DND-41 (cell line): Measurements from ENCODE around the gene ARRDC2.
A peak's percentile ranks its signal among the peaks of the same experiment; 100 is the strongest.

ENCODE experiments used
- ATAC-seq: fragments of 200-7000 bp; cut with Tn5 transposase; 3 replicates; pipeline ENCODE4 v1.9.1; 2021; ENCODE audit warnings: low read depth; ENCODE audit not compliant: insufficient read depth
- DNase-seq: peaks from one replicate; pipeline ENCODE4 v3.0.0-alpha.2; 2020
- H2AFZ ChIP-seq: 2 replicates; pipeline ENCODE4 v1.6.0; 2012; ENCODE audit warnings: low read depth, low read length
- H3K27ac ChIP-seq: 2 replicates; pipeline ENCODE4 v1.5.1; 2012; ENCODE audit warnings: low read length, inconsistent platforms
- H3K27me3 ChIP-seq: fragments of 200-600 bp; sonication (generic); 2 replicates; pipeline ENCODE4 v1.6.0; 2012; ENCODE audit warnings: low read length, mild to moderate bottlenecking, inconsistent platforms; ENCODE audit not compliant: insufficient read depth, poor library complexity
- H3K36me3 ChIP-seq: 2 replicates; pipeline ENCODE4 v1.5.1; 2012; ENCODE audit warnings: low read length, inconsistent platforms; ENCODE audit not compliant: insufficient read depth
- H3K4me1 ChIP-seq: 2 replicates; pipeline ENCODE4 v1.5.1; 2012; ENCODE audit warnings: mild to moderate bottlenecking, low read length; ENCODE audit not compliant: insufficient read depth
- H3K4me2 ChIP-seq: 2 replicates; pipeline ENCODE4 v1.6.0; 2012; ENCODE audit warnings: mild to moderate bottlenecking, moderate library complexity, low read length, inconsistent platforms; ENCODE audit not compliant: insufficient read depth
- H3K4me3 ChIP-seq, 2 experiments: fragments of 200-600 bp in 1 of 2; shearing (Covaris generic) in 1 of 2; 2 replicates each; pipeline ENCODE4 v1.5.1; 2012 to 2016; ENCODE audit warnings: inconsistent platforms in 2 of 2, low read length in 2 of 2, mild to moderate bottlenecking in 2 of 2, low read depth in 1 of 2, moderate library complexity in 1 of 2
- H3K79me2 ChIP-seq: 2 replicates; pipeline ENCODE4 v1.6.0; 2012; ENCODE audit warnings: low read length, inconsistent platforms; ENCODE audit not compliant: insufficient read depth
- H3K9ac ChIP-seq: 2 replicates; pipeline ENCODE4 v1.6.0; 2012; ENCODE audit warnings: low read depth, mild to moderate bottlenecking, inconsistent platforms, low read length, moderate library complexity
- H3K9me3 ChIP-seq: 2 replicates; pipeline ENCODE4 v1.5.1; 2012; ENCODE audit warnings: low read length, moderate library complexity, mild to moderate bottlenecking, inconsistent platforms; ENCODE audit not compliant: insufficient read depth, severe bottlenecking
- H4K20me1 ChIP-seq: 2 replicates; pipeline ENCODE4 v1.6.0; 2012; ENCODE audit warnings: low read length; ENCODE audit not compliant: insufficient read depth
- CTCF ChIP-seq: IDR thresholded peaks from 2 replicates; pipeline ENCODE4 v1.5.1; 2012; ENCODE audit warnings: borderline replicate concordance, low read length, moderate library complexity, mild to moderate bottlenecking; ENCODE audit not compliant: poor library complexity, severe bottlenecking; ENCODE audit errors: extremely low read depth
- EZH2 ChIP-seq: IDR thresholded peaks from 3 replicates; pipeline ENCODE4 v1.6.1; 2012; ENCODE audit warnings: borderline replicate concordance, low read depth, mild to moderate bottlenecking, moderate library complexity, low read length, inconsistent platforms; ENCODE audit not compliant: severe bottlenecking

ARRDC2 gene

GRCh38 chr19:18057557-18057956 is 49.6 kb downstream of the ARRDC2 start:
- H3K79me2 ChIP-seq = no peaks in the 10 kb centered on the region
- DNase-seq (no peak), ATAC-seq (no peak)
- no peak overlapping the region for H3K4me3 ChIP-seq
- no peaks in the 10 kb centered on the region for H4K20me1 ChIP-seq
- 0 out of 2 replicates have a peak overlapping the region, but pooled peaks have one; percentile 84 for H2AFZ ChIP-seq
- peak overlapping the region; percentile 51 for H3K9ac ChIP-seq
- H3K27me3 ChIP-seq = no peaks in the 10 kb centered on the region
- H3K4me2 ChIP-seq = no peak overlapping the region
- no peaks in the 10 kb centered on the region for H3K9me3 ChIP-seq
- H3K4me1 ChIP-seq = peaks cover 21% of the 10 kb centered on the region
- no peaks in the 10 kb centered on the region for H3K36me3 ChIP-seq
- peak overlapping the region; percentile 82 for H3K27ac ChIP-seq
- TF ChIP-seq EZH2 (no peak), CTCF (no peak)

- peak overlapping the region in 1 of 2 experiments; percentile 3; a peak in 1 of 4 replicates for H3K4me3 ChIP-seq
- no peaks in the 10 kb centered on the region for H3K9me3 ChIP-seq
- no peaks in the 10 kb centered on the region for H4K20me1 ChIP-seq
- H3K9ac ChIP-seq = peak overlapping the region; percentile 51
- H3K4me1 ChIP-seq = peaks cover 20% of the 10 kb centered on the region
- ATAC-seq = peak; percentile 95
- H3K79me2 ChIP-seq = no peaks in the 10 kb centered on the region
- H2AFZ ChIP-seq = peak overlapping the region; percentile 84
- peak overlapping the region; percentile 82 for H3K27ac ChIP-seq
- TF ChIP-seq CTCF (peak; percentile 98), EZH2 (no peak)
- no peaks in the 10 kb centered on the region for H3K36me3 ChIP-seq
- peak; percentile 89 for DNase-seq
- H3K4me2 ChIP-seq = peak overlapping the region; percentile 55
- no peaks in the 10 kb centered on the region for H3K27me3 ChIP-seq
Observed at GRCh38 chr19:18058208-18059009, 50.4 kb downstream of the ARRDC2 start.

GRCh38 chr19:18059297-18059696 is 51.3 kb downstream of the ARRDC2 start:
- Histone ChIP-seq H3K79me2 (no peaks in the 10 kb centered on the region), H4K20me1 (no peaks in the 10 kb centered on the region), H3K4me3 (no peak overlapping the region), H3K36me3 (no peaks in the 10 kb centered on the region), H3K4me2 (no peak overlapping the region), H2AFZ (no peak overlapping the region), H3K4me1 (peaks cover 14% of the 10 kb centered on the region), H3K27me3 (no peaks in the 10 kb centered on the region), H3K9ac (no peak overlapping the region), H3K9me3 (no peaks in the 10 kb centered on the region), H3K27ac (no peak overlapping the region)
- ATAC-seq (no peak), DNase-seq (no peak)
- TF ChIP-seq CTCF = peak; percentile 18
- no peak for TF ChIP-seq EZH2
